Adrenal gland (tissue), 12 donors: ENCODE measurements around the gene FAM78A. TPM values are rescaled to one million over a fixed set of nuclear protein-coding genes. Genes with fewer than 3 reads are reported as not detected.

Experiments used
- DNase-seq, 7 donors: peaks; one replicate each; pipeline ENCODE4 v3.0.0-alpha.2; 2019 to 2020
- H3K27ac ChIP-seq, 5 donors: fragments of 200-600 bp; sonication (generic) in 4 of 5; 1 replicate in 3 of 5; 2 replicates in 2 of 5; pipeline versions ENCODE4 v1.5.1 to v1.8.0; 2016 to 2020; ENCODE audit warnings: mild to moderate bottlenecking in 1 of 5
- H3K27me3 ChIP-seq: fragments of 200-600 bp; 2 replicates; pipeline ENCODE4 v1.8.0; 2021
- H3K36me3 ChIP-seq, 2 donors: fragments of 200-600 bp; replicated peaks in 1 of 2; 1 replicate in 1 of 2; 2 replicates in 1 of 2; pipeline versions ENCODE4 v1.5.1 to v1.8.0; 2018 to 2022
- H3K4me1 ChIP-seq, 2 donors: fragments of 200-600 bp; replicated peaks in 1 of 2; 1 replicate in 1 of 2; 2 replicates in 1 of 2; pipeline versions ENCODE4 v1.5.1 to v1.8.0; 2018 to 2021
- H3K4me3 ChIP-seq, 4 donors: fragments of 200-600 bp; sonication (generic) in 3 of 4; one replicate each; pipeline ENCODE4 v1.5.1; 2016 to 2018
- H3K9me3 ChIP-seq, 3 donors: fragments of 200-600 bp; sonication (generic) in 1 of 3; replicated peaks in 1 of 3; 1 replicate in 2 of 3; 2 replicates in 1 of 3; pipeline versions ENCODE4 v1.5.1 to v1.8.0; 2016 to 2021
- CTCF ChIP-seq, 6 experiments: fragments of 450-650 bp in 4 of 6; fragments of 200-600 bp in 2 of 6; sonication (generic) in 1 of 6; IDR thresholded peaks; 1 replicate in 5 of 6; 2 replicates in 1 of 6; pipeline versions ENCODE4 v1.5.1 to v1.8.0; 2016 to 2021; ENCODE audit warnings: antibody characterized with exemption in 6 of 6, mild to moderate bottlenecking in 2 of 6, moderate library complexity in 1 of 6
- POLR2A ChIP-seq, 2 donors: fragments of 450-650 bp; IDR thresholded peaks; one replicate each; pipeline ENCODE4 v1.6.1; 2017; ENCODE audit warnings: antibody characterized with exemption in 2 of 2, mild to moderate bottlenecking in 2 of 2, moderate library complexity in 1 of 2
- WGBS, 4 donors: extraction: QIAGEN DNeasy Blood & Tissue Kit in 2 of 4; methylation state at CpG; one replicate each; pipeline versions ENCODE4 v1.1.5 to v1.1.7; 2013 to 2017; 5-methylcytosine and 5-hydroxymethylcytosine counted together
- intact Hi-C, 2 donors: fragments of 100-400 bp; cut with DNase I; formaldehyde crosslinking; loops; one replicate each; pipeline versions ENCODE4 v1.14.1 to v1.15.0; 2022 to 2023
- polyA plus RNA-seq, 3 donors: library from polyadenylated mRNA; stranded (reverse); fragments of 200-250 nt in 2 of 3; fragments of 350-450 nt in 1 of 3; fragmentation: Illumina TruSeq in 1 of 3; extraction: RNeasy Lipid Tissue Mini Kit (QIAGEN cat#74804) in 1 of 3; gene quantifications; one replicate each; pipeline ENCODE4 v1.2.3, GENCODE V29; 2013 to 2014
- total RNA-seq, 9 donors: library from RNA; depleted of rRNA in 4 of 9; stranded (reverse); fragments of >200 nt in 4 of 9; fragments of 120-200 nt in 1 of 9; fragmentation: NEBNext Ultra II Directional in 1 of 9; extraction: Animal tissue kit (Norgen Biotek cat#: 25700) in 1 of 9; gene quantifications; one replicate each; pipeline versions ENCODE4 v1.1.0 to v1.2.4, GENCODE V29; 2013 to 2023
- donor health status: healthy with polysubstance abuse.
- donor health status: Bipolar disorder and iron deficiency.
- donor health status: DM: yes; HTN: yes; CAD: no.
- donor health status: DM: no; HTN: no; CAD: no.
- donor health status: DM: no; HTN: no; CAD: no.
- donor health status: DM: yes; HTN: yes; CAD: no.

Gene FAM78A
- total and polyA plus RNA-seq, 12 donors: 1.1 to 11.7 (median 6.5) TPM

GRCh38 chr9:131278702-131279111 lies 2.4 kb upstream of the FAM78A start:
- Histone ChIP-seq H3K4me3 (no peak overlapping the region), H3K27me3 (no peaks in the 10 kb centered on the region), H3K9me3 (no peaks in the 10 kb centered on the region), H3K36me3 (no peaks in the 10 kb centered on the region), H3K4me1 (peaks cover 0 to 3% of the 10 kb centered on the region in 2 donors), H3K27ac (no peak overlapping the region)
- DNase-seq: no peak
- WGBS, 4 donors: 50 to 62% (median 58%) methylated on average over 3 to 10 of the region's 10 CpGs
- TF ChIP-seq CTCF (IDR thresholded peaks at IDR 0.05): no peak
- TF ChIP-seq POLR2A (IDR thresholded peaks at IDR 0.05): no peak
- intact Hi-C loops: no loop called here

- TF ChIP-seq POLR2A (IDR thresholded peaks at IDR 0.05) (no peak), CTCF (IDR thresholded peaks at IDR 0.05) (no peak)
- intact Hi-C loops: no loop called here
- peaks cover 0 to 3% of the 10 kb centered on the region in 2 donors for H3K4me1 ChIP-seq
- no peaks in the 10 kb centered on the region for H3K27me3 ChIP-seq
- H3K9me3 ChIP-seq: no peaks in the 10 kb centered on the region
- H3K4me3 ChIP-seq: peak overlapping the region in 1 of 4 donors; percentile 69
- peak overlapping the region in 1 of 5 donors; percentile 77 for H3K27ac ChIP-seq
- WGBS, 4 donors: 7 to 38% (median 19%) methylated on average over 2 to 59 of the region's 59 CpGs
- no peaks in the 10 kb centered on the region for H3K36me3 ChIP-seq
- DNase-seq: peak; percentile 79 to 89 (median 84)
Observed at GRCh38 chr9:131277910-131278701, 1.8 kb upstream of the FAM78A start.

- Histone ChIP-seq H3K4me1 (no peaks in the 10 kb centered on the region), H3K9me3 (no peaks in the 10 kb centered on the region), H3K27me3 (no peaks in the 10 kb centered on the region), H3K27ac (peak overlapping the region in 3 of 5 donors; percentile 39 to 77 (median 62)), H3K4me3 (peak overlapping the region in 2 of 4 donors; percentile 13 to 69), H3K36me3 (no peaks in the 10 kb centered on the region)
- intact Hi-C loops: no loop called here
- TF ChIP-seq POLR2A (IDR thresholded peaks at IDR 0.05) (no peak), CTCF (IDR thresholded peaks at IDR 0.05) (no peak)
- DNase-seq: no peak
- 0 to 2% (median 1%) methylated on average over 18 to 78 of the region's 78 CpGs; no CpG with 5 or more reads in 1 of the 4 donors for whole genome bisulfite sequencing, 4 donors
Observed at GRCh38 chr9:131277287-131277909, 1.1 kb upstream of the FAM78A start.

GRCh38 chr9:131276891-131277286 lies 579 bp upstream of the FAM78A start:
- intact Hi-C loops: no loop called here
- H3K36me3 ChIP-seq: no peaks in the 10 kb centered on the region
- 0 to 3% (median 1%) methylated on average over 2 to 60 of the region's 60 CpGs; no CpG with 5 or more reads in 1 of the 4 donors for WGBS, 4 donors
- no peaks in the 10 kb centered on the region for H3K9me3 ChIP-seq
- no peaks in the 10 kb centered on the region for H3K4me1 ChIP-seq
- TF ChIP-seq POLR2A (IDR thresholded peaks at IDR 0.05) (no peak), CTCF (IDR thresholded peaks at IDR 0.05) (no peak)
- no peak for DNase-seq
- H3K4me3 ChIP-seq: peak overlapping the region in 2 of 4 donors; percentile 13 to 69
- H3K27ac ChIP-seq: peak overlapping the region in 3 of 5 donors; percentile 39 to 77 (median 62)
- no peaks in the 10 kb centered on the region for H3K27me3 ChIP-seq
